GM19351 (cell line): ENCODE measurements around the gene PELI2.
A peak's percentile ranks its signal among the peaks of the same experiment; 100 is the strongest.

Experiments used
- ATAC-seq: cut with Tn5 transposase; IDR thresholded peaks from one replicate; pipeline ENCODE4 v1.9.1; 2021; ENCODE audit warnings: mild to moderate bottlenecking, moderate library complexity; ENCODE audit not compliant: unreplicated experiment

Gene PELI2, protein sequence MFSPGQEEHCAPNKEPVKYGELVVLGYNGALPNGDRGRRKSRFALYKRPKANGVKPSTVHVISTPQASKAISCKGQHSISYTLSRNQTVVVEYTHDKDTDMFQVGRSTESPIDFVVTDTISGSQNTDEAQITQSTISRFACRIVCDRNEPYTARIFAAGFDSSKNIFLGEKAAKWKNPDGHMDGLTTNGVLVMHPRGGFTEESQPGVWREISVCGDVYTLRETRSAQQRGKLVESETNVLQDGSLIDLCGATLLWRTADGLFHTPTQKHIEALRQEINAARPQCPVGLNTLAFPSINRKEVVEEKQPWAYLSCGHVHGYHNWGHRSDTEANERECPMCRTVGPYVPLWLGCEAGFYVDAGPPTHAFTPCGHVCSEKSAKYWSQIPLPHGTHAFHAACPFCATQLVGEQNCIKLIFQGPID

DNA sequence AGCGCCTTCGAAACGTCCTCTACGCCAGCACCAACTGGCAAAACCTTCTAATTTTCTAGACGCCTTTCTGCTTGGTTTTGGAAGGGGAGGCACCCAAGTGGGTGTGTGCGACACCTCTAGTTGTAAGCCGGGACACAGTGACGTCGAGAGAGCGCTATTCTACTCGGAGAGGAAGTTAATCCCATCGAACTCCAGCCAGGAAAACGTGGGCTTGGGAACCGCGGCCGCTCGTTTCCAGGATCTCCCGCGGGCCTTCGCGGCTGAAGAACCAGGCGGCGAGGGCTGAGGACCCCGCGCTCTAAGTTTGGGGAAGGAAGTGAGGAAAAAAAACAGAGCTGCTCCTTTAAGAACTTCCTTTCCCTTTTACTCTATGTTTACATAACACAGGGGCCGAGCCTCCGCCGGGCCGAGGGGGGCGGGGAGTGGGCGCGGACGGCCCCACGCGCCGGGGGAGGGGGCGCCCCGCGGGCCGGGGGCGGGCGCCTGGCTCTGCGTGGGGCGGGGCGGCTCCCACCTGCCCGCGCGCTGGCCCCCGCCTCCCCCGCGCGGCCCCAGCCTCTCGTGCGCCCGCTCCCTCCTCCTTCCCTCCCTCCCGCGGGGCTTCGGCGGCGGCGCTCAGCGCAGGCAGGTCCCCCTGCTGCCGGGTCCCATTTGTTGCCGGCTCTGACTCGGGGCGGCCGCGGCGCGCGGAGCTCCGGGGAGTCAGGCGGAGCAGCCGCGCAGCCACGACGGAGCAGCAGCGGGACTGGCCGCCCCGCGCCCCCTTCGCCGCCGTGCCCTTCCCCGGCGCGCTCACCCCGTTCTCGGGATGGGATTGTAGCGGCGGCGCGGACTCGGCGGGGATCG, at the start of gene PELI2:
Gene PELI2 (plus strand): TSS at position 647 of the 846 bp plus-strand sequence. CDS start 250 bp downstream, outside the sequence.
- ATAC-seq: peak; percentile 74

DNA sequence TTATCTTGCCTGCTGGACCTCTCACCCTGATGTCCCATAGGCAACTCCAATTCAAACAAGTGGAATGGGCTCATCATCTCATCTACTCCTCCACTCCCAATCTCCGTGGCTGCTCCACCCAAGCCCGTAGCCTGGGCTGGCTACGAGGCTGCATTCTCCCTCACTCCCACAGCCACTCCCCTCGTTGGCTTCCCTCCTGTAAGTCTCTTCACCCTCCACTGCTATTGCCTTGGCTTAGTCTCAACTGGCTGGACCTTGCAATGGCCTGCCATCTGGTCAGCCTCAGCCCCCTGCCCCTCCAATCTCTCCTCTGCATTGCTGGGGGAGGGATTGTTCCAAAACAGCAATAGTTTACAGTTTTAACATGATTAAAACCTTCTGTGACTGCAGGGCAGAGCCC, 44.4 kb upstream of the PELI2 start:
- ATAC-seq: no peak

DNA sequence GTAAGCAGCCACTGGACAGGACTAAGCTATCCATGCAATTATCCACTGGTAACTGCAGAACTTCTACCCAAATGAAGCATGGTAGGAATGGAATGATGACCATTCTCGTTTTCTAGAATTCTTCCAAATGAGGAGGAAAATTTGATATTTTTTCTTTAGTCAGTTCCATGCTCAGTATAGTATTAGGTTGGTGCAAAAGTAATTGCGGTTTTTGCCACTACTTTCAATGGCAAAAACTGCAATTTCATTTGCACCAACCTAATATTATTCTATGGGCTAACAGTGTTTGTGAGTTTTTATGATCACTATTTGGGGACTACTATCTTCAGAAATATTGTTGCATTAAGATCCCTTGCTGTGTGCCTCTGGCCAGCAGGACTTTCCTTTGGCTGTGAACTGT, 42.9 kb upstream of the PELI2 start:
- ATAC-seq: no peak

DNA sequence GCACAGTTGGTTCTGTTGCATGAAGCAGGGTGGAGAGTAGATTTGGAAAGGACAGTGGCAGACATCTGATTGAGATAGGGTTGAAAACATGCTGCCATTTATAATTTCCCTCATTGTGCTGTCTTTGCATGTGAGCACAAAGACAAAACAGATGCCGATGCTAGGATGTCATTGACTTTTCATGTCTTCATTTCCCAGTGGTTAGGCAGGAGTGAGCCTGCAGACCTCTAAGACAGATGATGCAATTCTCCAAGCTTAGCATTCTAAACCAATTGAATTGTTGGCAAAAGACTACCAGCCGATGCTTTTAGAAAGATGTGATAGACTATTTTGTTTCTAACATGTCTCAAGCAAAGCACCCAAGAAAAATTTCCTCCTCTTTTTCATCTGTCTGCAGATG, 37.1 kb upstream of the PELI2 start:
- no peak for ATAC-seq

DNA sequence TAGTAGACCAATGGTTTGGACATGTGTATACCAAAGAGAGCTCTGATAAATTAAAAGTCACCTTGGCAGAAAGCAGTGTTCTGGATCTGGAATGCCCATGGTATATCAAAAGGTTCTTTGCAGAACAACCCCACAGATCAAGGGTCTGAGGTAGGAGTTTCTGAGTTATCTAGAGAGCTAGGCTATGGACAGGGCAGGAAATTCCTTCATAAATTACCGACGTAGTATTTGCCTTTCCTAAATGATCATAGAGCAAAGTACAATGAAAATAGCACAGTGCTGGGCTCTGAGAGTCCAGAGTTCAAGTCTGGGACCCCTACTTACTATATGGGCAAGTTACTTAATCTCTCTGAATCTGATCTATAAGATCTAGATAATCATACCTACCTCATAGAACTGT, 35.3 kb upstream of the PELI2 start:
- ATAC-seq: no peak

DNA sequence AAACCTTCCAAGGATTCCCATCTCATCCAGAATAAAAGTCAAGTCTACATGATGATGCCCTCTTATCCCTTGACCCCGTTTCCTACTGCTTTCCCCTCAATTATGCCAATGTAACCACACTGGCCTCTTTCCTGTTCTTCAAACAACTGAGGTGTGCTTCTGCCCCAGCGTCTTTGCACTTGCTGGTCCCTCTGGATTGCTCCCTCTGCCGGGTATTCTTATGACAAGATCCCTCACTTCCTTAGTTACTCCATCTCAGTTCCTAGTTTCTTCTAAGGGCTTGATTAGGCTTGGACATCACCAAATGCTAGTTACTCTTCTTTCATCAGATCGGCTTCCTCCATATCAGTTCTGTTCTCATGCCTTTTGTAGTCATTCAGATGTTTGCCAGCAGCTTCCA, 32.7 kb upstream of the PELI2 start:
- ATAC-seq: no peak

DNA sequence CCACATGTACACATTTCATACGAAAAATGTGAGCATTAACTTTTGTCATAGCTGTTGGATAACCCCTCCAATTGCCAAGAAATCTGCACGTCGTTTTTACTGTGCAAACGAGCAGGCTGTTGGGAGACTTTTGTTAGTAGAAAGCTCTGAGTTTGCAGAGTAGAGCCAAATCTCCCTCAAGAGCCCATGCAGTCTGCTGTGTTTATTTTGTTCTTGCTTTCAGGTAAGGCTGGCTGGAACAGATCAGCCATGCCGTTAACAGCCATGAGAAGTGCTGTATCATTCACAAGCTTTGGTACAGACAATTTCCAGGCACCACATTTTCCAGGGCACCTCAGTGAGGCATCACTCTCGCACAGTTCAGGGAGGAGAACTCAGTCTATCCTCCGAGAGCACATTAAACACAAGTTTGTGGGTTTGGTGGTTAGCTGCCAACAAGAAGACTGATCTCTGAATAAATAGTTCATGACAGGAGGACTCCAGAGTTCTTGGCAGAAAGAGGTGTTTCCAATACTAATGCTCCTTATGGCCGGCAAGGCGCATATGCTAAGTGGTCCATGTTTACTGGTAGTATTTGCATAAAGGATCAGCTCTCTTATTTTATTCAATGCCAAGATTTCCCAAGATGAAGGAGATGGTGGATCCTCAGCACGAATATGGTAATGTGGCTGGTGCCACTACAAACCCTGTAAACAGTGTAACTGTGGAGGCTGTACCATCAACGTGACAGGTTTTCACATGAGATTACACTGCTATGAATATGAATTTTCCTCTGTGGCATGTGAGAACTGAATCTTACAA, 30.3 kb upstream of the PELI2 start:
- ATAC-seq: no peak

DNA sequence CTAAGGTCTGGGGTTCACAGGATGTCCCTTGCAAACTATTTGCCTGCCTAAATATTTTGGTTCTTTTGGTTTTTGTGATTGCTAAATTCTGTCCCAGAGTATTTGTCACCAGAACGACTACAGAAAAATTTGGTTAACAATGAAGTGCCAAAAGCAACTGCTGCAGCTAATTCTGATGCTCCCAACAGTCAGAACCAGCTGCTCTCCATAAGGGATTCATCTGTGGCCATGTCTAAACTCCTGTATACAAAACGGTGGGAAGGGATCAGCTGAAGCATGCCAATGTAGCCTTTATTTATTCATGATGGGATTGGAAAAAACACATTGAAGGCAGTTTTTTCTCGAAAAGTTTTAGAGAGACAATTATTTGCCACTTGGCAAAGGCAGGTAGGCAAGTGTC, 29.3 kb upstream of the PELI2 start:
- ATAC-seq: no peak

DNA sequence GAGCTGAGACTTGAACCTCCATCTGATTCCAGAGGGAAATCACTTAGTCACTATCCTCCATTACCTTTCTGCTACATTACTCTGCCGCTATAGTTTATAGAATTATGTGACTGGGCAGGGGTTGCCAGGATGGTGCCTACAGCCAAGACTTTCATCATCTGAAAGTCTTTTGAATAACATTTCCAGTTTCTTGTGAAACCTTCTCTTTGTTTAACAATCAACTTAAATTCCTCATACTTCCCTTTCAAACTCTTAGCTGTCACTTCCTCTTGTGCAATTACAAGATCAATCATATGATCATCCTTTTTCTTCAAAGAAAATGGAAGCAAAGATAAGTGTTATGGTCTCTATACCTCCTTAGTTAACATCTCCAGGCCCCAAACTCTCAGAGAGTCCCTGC, 25.4 kb upstream of the PELI2 start:
- ATAC-seq: no peak

DNA sequence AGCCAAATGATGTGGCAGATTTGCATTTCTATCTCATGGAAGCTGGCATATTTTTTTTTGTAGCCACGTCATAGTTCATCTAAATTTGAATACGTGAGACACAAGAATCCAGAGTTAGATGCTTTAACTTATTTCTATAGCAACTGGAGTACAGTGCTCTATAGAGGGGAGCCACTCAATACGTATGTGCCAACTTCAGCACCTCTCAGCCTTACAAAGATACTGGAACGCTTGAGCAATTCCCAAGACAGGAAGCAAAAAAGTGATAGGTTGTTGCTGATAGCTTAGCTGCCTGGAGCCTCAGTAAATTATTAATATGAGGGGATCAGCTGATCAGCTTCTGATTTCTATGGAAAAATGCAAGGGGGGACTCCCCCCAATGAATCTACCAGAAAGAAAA, 24.1 kb upstream of the PELI2 start:
- no peak for ATAC-seq

DNA sequence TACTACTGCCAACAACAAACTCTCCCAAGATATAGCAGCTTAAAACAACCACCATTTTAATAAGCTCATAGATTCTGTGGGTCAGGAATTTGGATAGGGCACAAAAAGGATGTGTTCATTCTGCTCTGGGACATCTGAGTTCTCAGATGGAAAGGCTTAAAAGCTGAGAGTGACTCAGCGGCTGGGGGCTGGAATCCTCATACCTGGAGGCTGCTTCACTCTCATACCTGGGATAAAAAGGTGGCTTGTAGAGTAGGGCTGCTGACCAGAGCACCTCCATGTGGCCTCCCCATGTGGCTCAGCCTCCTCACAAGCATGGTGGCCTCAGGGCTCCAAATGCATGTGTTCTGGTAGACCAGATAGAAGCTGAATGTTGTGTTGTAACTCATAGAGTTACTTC, 20.2 kb upstream of the PELI2 start:
- ATAC-seq: no peak

DNA sequence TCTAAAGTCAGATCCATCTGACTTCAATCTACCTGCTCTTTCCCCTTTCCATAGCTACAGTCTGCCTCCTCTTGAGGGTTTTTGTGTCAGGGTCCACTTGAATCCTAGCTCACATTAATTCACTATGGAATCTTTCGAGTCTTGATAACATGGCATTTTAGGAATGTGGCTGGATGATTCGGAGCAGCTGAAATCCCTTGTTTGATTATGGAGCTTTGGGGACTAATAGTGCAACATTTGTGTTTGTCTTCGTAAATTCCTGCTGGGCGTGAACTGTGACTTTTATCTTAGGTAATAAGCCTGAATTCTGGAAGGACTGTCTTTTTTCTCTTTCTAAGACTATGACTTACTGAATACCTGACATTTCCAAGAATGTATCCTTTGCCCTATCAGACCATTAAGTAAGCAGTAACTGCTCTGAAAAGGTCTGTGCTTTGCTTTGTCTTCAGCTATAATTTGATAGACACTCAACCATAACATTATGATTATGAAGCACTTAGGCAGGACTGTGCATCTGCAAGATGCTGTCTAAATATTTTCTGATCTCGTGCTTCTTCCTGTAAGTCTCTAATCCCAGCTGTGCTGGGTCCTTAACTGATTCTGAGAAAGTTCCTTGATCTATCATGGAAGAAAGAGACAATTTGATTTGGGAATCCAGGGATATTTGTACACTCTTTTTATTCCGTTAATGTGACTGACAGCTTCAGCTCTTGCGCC, 19.0 kb upstream of the PELI2 start:
- ATAC-seq: no peak

DNA sequence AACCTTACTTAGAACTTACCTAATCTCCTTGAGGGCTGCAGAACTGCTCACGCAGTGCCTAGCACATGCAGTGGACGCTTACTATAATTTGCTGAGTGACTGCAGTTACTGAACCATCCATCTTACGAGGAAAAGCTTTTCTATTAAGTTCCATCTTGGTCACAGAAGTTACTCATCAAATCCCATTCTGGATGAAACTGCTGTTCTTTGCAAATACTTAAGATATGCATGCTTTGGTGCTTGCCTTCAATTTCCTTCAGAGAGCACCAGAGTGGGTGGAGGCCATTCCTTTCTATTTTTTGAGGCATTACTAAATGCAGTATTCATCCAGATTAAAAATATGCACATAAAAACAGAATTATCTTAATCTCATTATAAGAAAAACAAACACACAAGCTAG, 17.7 kb upstream of the PELI2 start:
- ATAC-seq: no peak

DNA sequence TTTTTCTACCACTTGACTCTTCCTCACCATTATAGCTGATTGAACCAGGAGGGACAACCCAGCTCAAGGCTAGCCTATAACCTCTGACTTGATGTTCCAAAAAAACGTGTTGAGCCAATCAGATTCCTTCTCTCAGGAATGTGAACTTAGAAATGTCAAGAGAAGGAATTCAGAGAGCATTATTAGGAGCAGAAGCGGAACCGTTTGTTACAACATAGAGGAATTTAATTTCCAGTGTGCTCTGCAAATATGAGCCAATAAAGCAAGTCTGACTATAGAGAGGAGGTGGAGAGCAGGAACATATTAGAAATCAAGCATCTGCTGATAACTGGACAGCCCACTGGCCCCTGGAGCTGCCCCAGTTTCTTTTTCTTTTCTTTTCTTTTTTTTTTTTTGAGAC, 15.3 kb upstream of the PELI2 start:
- no peak for ATAC-seq

DNA sequence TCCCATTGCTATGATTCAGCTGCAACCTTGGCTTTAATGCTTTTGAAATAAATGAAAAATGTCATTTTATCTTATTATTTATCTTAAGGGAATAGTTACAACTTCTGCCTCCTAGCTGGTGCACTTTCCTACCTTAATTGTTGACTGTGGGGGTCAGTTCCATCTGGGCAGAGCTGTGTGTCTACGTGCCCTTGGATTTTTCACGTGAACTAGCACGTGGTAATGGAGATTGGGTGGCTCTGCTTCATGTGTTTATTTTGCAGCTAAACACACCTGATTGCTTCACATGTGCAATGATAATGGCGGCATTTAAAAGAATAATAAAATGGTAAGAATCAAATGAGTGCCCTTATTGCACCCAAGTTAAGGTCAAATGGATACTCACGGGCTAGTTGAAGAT, 10.6 kb upstream of the PELI2 start:
- no peak for ATAC-seq

DNA sequence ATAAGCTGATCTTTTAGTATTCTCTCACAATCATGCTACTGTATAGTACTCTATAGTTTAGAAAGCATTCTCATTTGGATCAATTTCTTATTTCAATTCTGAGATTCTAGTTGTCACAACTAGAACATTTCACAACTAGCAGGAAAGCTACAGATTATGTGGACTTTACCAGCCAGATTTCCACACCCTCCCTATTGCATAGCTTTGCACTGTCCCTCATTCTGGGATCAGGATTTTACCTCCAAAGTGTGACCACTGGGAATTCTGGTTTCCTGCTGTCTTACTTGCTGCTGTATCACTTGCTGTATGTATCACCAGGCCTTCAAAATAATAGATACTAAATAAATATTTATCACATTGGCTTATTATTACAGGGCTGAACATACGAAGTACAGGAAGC, 10.2 kb upstream of the PELI2 start:
- ATAC-seq: no peak

DNA sequence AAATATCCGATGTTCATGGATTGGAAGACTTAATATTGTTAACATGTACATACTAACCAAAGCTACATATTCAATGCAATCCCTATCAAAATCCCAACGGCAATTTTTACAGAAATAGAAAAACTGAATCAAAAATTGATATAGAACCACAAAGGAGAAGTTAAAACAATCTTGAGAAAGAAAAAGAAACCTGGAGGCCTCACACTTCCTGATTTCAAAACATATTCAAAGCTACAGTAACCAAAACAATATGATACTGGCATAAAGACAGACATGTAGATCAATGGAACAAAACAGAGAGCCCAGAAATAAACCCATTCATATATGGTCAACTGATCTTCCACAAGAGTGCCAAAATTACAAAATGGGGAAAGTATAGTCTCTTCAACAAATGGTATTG, 5.4 kb upstream of the PELI2 start:
- ATAC-seq: no peak

DNA sequence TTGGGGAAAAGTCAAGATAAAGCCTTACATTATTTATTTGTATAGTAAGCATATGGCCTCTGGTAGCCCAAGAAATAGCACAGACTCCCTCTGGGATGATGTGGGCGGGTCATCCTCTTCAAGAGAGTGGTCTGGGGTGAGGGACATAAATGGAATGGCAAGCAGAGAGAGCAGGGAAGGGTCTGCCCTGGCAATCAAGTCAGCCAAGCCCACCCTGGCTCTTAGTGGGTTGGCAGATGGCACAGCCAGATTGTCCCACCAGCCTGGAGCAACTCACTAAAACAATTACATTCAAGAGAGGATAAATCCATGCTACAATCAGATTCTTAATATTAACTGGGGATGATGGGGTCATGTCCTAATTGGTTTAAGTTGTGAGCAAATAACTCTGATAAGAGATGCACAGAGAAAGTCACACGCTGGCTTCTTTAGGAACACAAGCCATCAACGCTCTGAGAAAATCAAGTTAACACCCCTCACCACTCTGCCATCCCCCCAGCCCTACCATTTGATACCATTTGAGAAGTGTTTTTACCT, 2.8 kb upstream of the PELI2 start:
- ATAC-seq: no peak

DNA sequence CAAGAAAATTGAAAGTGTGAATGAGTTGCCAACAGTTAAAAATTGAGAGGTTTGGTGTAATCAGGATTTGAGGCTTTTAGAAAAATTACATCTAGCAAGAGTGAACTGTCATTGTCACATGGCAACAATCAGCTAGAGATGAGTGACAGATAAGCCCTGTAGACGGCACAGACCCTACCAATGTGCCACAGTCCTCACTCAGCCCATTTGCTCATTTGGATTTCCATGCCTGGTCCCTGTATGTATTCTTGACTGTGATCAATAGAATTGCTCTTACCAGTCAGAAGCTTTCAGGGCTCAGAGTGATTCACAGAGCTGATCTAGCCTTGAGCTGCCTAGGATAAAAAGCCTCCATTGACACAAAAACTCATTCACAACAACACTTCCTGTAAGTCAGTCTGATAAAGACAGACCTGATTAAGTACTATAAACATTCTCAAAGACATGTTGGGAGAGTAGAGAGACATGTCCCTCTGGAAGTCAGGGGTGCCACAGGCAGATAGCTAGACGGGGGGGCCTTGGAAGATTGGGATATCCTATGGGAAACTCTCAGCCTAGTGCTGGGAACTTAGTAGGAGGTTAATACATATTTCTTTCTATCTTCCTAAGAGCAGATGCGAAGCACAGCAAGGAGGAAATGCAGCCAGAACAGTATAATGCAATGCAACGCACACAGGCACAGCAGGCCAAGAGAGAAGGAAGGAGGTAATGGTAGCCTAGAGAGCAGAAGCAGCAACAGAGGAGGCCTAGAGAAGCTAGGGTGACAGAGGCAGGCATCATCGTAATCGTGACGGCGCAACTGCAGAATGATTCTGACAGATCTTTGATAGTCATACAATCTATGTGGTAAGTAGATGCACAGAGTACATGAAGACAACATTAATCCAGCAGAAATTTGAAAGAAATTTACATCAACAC, 2.0 kb upstream of the PELI2 start:
- no peak for ATAC-seq
